Esophagus squamous epithelium (tissue), 5 donors: Measurements from ENCODE around the gene EFCAB6. TPM values are rescaled to one million over a fixed set of nuclear protein-coding genes. Genes with fewer than 3 reads are reported as not detected.

Source experiments
- DNase-seq: peaks from one replicate; lab custom pipeline; 2025; lab: John Stamatoyannopoulos, UW
- H3K27ac ChIP-seq, 4 donors: fragments of 200-600 bp; sonication (generic); one replicate each; pipeline ENCODE4 v1.5.1; 2016 to 2019; ENCODE audit warnings: mild to moderate bottlenecking in 1 of 4
- H3K27me3 ChIP-seq, 4 donors: fragments of 200-600 bp; sonication (generic); 1 replicate in 3 of 4; 2 replicates in 1 of 4; pipeline versions ENCODE4 v1.5.1 to v1.6.0; 2017 to 2021; ENCODE audit warnings: antibody characterized with exemption in 1 of 4
- H3K36me3 ChIP-seq, 3 donors: fragments of 200-600 bp; sonication (generic); one replicate each; pipeline ENCODE4 v1.5.1; 2016 to 2019
- H3K4me1 ChIP-seq, 3 donors: fragments of 200-600 bp; sonication (generic); one replicate each; pipeline ENCODE4 v1.5.1; 2017 to 2019
- H3K4me3 ChIP-seq, 4 donors: fragments of 200-600 bp; sonication (generic); 1 replicate in 3 of 4; 2 replicates in 1 of 4; pipeline ENCODE4 v1.5.1; 2016 to 2019; ENCODE audit warnings: mild to moderate bottlenecking in 2 of 4, moderate library complexity in 1 of 4
- H3K9me3 ChIP-seq, 3 donors: fragments of 200-600 bp; sonication (generic); one replicate each; pipeline ENCODE4 v1.5.1; 2016 to 2019
- POLR2A ChIP-seq, 4 donors: fragments of 450-650 bp; IDR thresholded peaks; one replicate each; pipeline ENCODE4 v1.6.1; 2017; ENCODE audit warnings: antibody characterized with exemption in 4 of 4, mild to moderate bottlenecking in 4 of 4, moderate library complexity in 3 of 4
- WGBS, 2 donors: methylation state at CpG; one replicate each; pipeline ENCODE4 v1.1.5; 2018; 5-methylcytosine and 5-hydroxymethylcytosine counted together
- intact Hi-C: fragments of 100-400 bp; cut with DNase I; formaldehyde crosslinking; loops from one replicate; pipeline ENCODE4 v1.15.0; 2022
- total RNA-seq, 4 donors: library from RNA; depleted of rRNA; stranded (reverse); fragments of >200 nt; gene quantifications; one replicate each; pipeline ENCODE4 v1.1.0, GENCODE V29; 2016
- TF ChIP-seq, protein P1 (sequence below), 6 experiments: fragments of 450-650 bp in 4 of 6; fragments of 200-600 bp in 2 of 6; sonication (generic) in 2 of 6; IDR thresholded peaks; one replicate each; pipeline ENCODE4 v1.5.1; 2016 to 2019; ENCODE audit warnings: antibody characterized with exemption in 6 of 6, mild to moderate bottlenecking in 4 of 6, moderate library complexity in 4 of 6
- donor health status: DM: yes; HTN: yes; CAD: no.

Gene EFCAB6
- total RNA-seq, 4 donors from 2014 or later = 0.22 to 1.5 (median 0.90) TPM

DNA sequence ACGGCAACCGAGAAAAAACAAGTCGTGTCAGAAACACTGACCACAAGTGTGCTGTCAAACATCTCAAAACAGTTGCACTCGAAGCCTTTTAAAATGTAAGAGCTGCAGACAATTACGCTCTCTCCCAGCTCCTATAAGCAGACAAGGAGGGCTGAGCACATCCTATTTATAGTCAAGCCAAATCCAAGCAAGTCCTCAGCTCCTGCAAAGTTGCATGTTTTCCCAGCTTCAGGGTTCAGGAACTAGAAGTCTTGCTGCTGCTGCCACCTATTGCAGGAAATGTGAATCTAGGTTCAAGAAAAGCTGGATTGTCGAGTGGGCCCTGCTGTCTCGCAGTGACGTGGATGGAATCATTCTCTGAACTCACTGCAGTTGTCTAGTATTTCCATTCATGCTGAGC is 15.5 kb downstream of the EFCAB6 start:
- Histone ChIP-seq H3K9me3 (peaks cover 0 to 12% (median 7%) of the 10 kb centered on the region in 3 donors), H3K4me1 (no peaks in the 10 kb centered on the region), H3K36me3 (no peaks in the 10 kb centered on the region), H3K27me3 (peaks cover 0 to 3% (median 0%) of the 10 kb centered on the region in 4 donors), H3K27ac (no peak overlapping the region), H3K4me3 (no peak overlapping the region)
- TF ChIP-seq, protein P1, sequence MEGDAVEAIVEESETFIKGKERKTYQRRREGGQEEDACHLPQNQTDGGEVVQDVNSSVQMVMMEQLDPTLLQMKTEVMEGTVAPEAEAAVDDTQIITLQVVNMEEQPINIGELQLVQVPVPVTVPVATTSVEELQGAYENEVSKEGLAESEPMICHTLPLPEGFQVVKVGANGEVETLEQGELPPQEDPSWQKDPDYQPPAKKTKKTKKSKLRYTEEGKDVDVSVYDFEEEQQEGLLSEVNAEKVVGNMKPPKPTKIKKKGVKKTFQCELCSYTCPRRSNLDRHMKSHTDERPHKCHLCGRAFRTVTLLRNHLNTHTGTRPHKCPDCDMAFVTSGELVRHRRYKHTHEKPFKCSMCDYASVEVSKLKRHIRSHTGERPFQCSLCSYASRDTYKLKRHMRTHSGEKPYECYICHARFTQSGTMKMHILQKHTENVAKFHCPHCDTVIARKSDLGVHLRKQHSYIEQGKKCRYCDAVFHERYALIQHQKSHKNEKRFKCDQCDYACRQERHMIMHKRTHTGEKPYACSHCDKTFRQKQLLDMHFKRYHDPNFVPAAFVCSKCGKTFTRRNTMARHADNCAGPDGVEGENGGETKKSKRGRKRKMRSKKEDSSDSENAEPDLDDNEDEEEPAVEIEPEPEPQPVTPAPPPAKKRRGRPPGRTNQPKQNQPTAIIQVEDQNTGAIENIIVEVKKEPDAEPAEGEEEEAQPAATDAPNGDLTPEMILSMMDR (IDR thresholded peaks at IDR 0.05) = peak in 1 of 6 experiments; percentile 38
- TF ChIP-seq POLR2A (IDR thresholded peaks at IDR 0.05) = no peak
- intact Hi-C loops = no loop called here
- WGBS, 2 donors = 74 to 76% methylated on average over 8 of the region's 8 CpGs
- no peak for DNase-seq

DNA sequence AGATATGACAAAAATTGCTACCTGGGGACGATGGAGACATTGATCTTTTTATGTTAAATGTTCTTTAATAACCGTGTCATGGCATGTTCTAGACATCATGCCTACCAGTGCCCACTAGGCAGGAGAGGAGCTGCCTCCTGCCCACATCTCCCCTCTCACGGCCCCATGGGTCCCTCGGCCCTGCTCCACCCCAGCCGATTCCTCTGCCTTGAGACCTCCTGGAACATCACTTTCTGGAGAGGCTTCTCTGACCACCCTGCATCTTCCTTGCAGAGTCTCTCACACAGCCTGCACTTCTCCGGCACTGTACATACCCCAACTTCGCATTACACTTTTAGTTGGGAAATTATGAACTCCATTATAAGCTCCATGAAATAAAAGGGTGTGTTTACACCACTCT is 16.8 kb downstream of the EFCAB6 start:
- WGBS, 2 donors = 78 to 89% methylated on average over 7 of the region's 7 CpGs
- no peaks in the 10 kb centered on the region for H3K4me1 ChIP-seq
- TF ChIP-seq, protein P1 (IDR thresholded peaks at IDR 0.05) = no peak
- no peak for TF ChIP-seq POLR2A (IDR thresholded peaks at IDR 0.05)

DNA sequence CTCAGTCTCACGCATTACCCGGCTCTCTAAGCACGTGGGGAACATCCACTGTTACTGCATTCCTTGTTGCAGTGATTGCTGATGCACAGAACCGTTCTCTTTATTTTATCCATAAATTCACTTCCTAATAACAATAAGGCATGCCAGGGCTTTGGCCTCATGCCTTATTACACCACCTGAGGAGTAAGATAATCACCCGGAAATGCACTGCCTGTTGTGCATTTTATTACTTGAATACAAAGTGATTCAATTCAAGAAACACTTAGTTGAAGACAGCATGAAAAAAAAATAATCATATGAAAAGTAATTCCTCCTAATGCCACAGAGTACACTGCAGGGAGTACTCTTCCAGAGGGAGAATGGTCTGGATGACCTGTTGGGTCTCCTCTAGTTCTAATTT is 19.2 kb downstream of the EFCAB6 start:
- Histone ChIP-seq H3K9me3 (no peaks in the 10 kb centered on the region), H3K27ac (no peak overlapping the region), H3K4me3 (no peak overlapping the region), H3K36me3 (no peaks in the 10 kb centered on the region), H3K4me1 (peaks cover 0 to 13% (median 5%) of the 10 kb centered on the region in 3 donors), H3K27me3 (no peaks in the 10 kb centered on the region)
- WGBS, 2 donors = 47 to 54% methylated on average over 5 of the region's 5 CpGs
- no peak for TF ChIP-seq POLR2A (IDR thresholded peaks at IDR 0.05)
- TF ChIP-seq, protein P1 (IDR thresholded peaks at IDR 0.05) = no peak
- intact Hi-C loops = no loop called here
- no peak for DNase-seq

More for the DNA sequence above, 16.8 kb downstream of the EFCAB6 start:
- no peak overlapping the region for H3K27ac ChIP-seq
- peaks cover 0 to 5% (median 0%) of the 10 kb centered on the region in 3 donors for H3K9me3 ChIP-seq
- H3K36me3 ChIP-seq = no peaks in the 10 kb centered on the region
- no peak for DNase-seq
- no peaks in the 10 kb centered on the region for H3K27me3 ChIP-seq
- intact Hi-C loops = no loop called here
- H3K4me3 ChIP-seq = no peak overlapping the region

DNA sequence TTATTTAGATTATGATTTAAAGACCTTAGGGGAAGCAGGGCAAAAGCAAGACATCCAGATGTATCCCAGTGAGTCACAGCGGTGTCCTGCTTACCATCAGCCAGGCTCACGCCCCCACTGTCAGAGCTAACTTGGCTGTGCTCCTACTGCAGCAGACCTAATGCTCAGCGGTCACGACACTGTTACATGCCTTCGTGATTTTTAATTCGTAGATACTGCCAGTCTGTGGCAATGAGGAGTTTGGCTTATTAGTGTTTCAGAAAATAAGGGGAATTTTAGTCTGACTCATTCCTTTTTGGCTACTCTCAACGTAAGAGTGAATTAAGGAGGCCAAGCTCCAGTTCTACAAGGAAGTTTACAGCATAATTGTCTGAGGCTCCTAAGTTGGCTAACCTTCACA is 22.7 kb downstream of the EFCAB6 start:
- no peaks in the 10 kb centered on the region for H3K27me3 ChIP-seq
- TF ChIP-seq, protein P1 (IDR thresholded peaks at IDR 0.05) = no peak
- TF ChIP-seq POLR2A (IDR thresholded peaks at IDR 0.05) = no peak
- intact Hi-C loops = no loop called here
- 10 to 47% methylated on average over 7 of the region's 7 CpGs for WGBS, 2 donors
- no peak overlapping the region for H3K4me3 ChIP-seq
- H3K27ac ChIP-seq = peak overlapping the region in 3 of 4 donors; percentile 4 to 52 (median 45)
- DNase-seq = no peak
- peaks cover 0 to 13% (median 5%) of the 10 kb centered on the region in 3 donors for H3K4me1 ChIP-seq
- no peaks in the 10 kb centered on the region for H3K36me3 ChIP-seq
- H3K9me3 ChIP-seq = no peaks in the 10 kb centered on the region

DNA sequence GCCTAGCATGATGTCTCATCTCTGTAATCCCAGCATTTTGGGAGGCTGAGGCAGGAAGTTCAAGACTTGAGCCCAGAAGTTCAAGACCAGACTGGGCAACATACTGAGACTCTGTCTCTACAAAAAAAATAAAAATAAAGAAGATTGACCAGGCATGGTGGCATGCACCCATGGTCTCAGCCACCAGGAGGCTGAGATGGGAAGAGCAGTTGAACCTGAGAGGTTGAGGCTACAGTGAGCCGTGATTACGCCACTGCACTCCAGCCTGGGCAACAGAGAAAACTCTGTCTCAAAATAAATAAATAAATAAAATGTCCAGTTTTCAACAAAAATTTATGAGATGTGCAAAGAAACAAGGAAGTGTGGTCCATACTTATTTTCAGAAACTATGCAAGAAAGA is 28.3 kb downstream of the EFCAB6 start:
- 92 to 94% methylated on average over 2 of the region's 2 CpGs for WGBS, 2 donors

More for the DNA sequence above, 28.3 kb downstream of the EFCAB6 start:
- DNase-seq = no peak
- H3K27ac ChIP-seq = no peak overlapping the region
- peaks cover 0 to 5% (median 0%) of the 10 kb centered on the region in 3 donors for H3K36me3 ChIP-seq
- no peaks in the 10 kb centered on the region for H3K27me3 ChIP-seq
- H3K4me1 ChIP-seq = peaks cover 0 to under 1% (median 0%) of the 10 kb centered on the region in 3 donors
- H3K4me3 ChIP-seq = no peak overlapping the region
- no peaks in the 10 kb centered on the region for H3K9me3 ChIP-seq
- TF ChIP-seq POLR2A (IDR thresholded peaks at IDR 0.05) = no peak
- TF ChIP-seq, protein P1 (IDR thresholded peaks at IDR 0.05) = peak in 1 of 6 experiments; percentile 11
- intact Hi-C loops = no loop called here
